NCI-H1048 (cell line): Measurements from ENCODE around the gene TCF12.

ENCODE experiments used
- DNase-seq: peaks from one replicate; lab custom pipeline; 2025; lab: John Stamatoyannopoulos, UW

Gene TCF12

GRCh38 chr15:57339321-57339720, 420.9 kb downstream of the TCF12 start:
- no peak for DNase-seq
